ENCODE measurements around the gene FAHD1.
A peak's percentile ranks its signal among the peaks of the same experiment; 100 is the strongest.

Gene FAHD1

DNA sequence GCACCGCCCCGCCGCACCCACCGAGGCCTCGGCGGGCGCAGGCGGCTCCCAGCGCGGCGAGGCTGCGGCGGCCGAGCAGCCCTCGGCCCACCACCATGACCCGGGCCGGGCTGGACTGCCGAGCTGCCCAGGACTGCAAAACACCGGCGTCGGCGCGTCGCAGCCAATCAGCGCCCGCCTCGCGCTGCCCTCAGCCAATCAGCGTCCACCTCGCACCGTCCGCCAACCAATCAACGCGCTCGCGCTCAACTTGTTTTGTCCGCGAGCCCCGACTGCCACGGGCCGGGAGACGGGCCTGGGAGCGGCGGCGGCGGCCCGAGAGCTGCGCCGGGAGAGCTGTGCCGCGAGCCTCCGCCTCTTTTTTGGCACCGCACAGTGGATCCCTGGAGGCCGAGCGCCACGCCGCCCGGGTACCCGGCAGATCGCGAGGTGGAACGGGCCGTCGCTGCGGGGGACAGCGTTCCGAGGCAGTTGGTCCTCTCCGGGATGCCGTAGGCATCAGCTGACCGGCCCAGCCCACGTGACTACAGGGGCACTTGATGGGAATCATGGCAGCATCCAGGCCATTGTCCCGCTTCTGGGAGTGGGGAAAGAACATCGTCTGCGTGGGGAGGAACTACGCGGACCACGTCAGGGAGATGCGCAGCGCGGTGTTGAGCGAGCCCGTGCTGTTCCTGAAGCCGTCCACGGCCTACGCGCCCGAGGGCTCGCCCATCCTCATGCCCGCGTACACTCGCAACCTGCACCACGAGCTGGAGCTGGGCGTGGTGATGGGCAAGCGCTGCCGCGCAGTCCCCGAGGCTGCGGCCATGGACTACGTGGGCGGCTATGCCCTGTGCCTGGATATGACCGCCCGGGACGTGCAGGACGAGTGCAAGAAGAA is at the start of gene FAHD1, which contains the start of gene HAGH:
TSS of gene FAHD1 (plus strand) at position 516 of the 883 bp plus-strand sequence. CDS start at position 549, 33 bp downstream.
TSS of gene HAGH (minus strand) at position 135 of the 883 bp plus-strand sequence. CDS start at position 97, 38 bp downstream.
- Histone ChIP-seq H3K27ac (peak within 1 kb of the TSS; percentile 56 to 87 (median 78)), H3K4me3 (peak within 1 kb of the TSS; percentile 47 to 94 (median 69))

DNA sequence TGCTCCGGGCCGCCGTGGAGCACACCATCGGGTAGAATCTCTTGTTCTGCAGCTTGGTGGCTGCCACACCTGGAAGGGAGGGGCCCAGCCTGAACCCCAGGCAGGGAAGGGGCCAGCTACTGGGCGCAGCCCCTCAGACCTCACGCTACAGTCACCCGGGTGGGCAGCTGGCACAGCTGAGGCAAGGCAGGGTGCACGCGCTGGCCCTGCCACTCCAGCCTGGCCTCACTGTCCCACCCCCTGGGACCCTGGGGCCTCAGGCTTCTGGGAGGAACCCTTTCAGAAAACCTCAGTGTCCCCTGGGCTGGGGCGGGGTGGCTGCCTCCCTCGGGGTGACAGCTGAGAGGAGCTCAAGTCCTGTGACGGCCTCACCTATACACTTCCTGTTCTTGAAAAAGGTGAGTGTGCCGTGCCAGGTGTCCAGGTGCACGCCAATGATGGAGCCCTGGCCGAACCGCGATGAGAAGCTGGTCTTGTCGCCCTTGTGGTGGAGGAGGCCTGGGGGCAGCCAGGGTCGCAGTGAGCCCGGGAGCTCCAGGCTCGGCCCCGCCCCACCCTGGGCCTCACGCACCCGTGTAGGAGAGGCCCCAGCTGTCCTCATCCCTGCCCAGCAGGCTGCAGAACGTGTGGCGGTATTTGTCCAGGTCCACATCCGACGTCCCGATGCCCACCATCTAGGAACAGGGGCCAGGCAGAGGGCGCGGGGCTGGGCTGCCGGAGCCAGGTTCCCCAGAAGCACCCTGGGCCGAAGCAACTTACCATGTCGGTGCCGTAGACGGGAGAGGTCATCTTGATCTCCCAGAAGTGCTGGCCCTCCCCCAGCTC is 49.4 kb upstream of the FAHD1 start:
- Histone ChIP-seq H3K27ac (peak overlapping the region in 1 of 21 experiments; percentile 5), H3K4me3 (no peak overlapping the region)

GRCh38 chr16:1778200-1779179 is 48.5 kb upstream of the FAHD1 start:
- peak overlapping the region in 3 of 21 experiments; percentile 3 to 21 (median 19) for H3K27ac ChIP-seq

GRCh38 chr16:1779234-1779701 is 47.7 kb upstream of the FAHD1 start:
- Histone ChIP-seq H3K27ac (peak overlapping the region in 3 of 21 experiments; percentile 6 to 21 (median 13)), H3K4me3 (no peak overlapping the region)

More at GRCh38 chr16:1778200-1779179, 48.5 kb upstream of the FAHD1 start:
- no peak overlapping the region for H3K4me3 ChIP-seq

DNA sequence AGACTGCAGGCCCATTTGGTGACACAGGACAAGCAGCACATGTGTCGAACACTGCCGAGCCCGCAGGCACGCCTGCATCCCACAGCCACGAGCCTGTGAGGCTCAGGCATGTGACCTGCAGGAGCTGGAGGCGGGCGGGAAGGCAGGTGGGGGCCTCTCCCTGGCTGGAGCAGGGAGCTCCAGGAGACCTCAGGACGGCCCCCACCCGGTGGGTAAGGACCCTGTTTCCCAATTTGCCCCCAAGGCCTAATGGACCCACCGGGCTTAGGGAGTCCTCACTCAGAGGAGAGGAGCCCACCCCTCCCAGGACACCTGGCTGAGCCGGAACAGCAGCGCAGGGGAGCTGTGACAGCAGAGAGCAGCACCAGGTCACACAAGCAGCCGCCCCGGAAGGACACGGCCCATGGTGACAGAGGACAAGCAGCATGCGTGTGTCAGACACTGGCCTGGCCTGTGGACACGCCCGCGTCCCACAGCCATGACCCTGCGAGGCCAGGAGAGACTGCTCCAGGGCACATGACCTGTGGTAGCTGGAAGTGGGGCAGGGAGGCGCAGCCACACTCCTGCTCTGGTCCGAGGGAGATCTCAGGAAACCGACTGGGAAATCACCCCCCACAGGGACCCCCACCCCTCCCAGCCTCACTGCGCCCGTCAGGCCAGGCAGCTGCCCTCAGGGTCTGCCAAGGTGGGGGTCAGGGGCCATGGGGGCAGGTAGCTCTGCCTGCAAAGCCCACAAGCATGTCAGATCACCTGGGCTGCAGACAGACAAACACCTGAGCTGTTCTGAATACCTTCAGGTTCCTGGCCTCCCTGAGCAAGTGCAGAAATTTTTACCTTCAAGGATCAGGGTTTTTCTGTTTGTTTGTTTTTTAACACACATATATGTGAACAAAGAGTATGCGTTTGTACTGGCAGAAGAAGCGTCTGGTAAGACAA is 47.0 kb upstream of the FAHD1 start:
- Histone ChIP-seq H3K4me3 (no peak overlapping the region), H3K27ac (peak overlapping the region in 4 of 21 experiments; percentile 6 to 27 (median 17))

DNA sequence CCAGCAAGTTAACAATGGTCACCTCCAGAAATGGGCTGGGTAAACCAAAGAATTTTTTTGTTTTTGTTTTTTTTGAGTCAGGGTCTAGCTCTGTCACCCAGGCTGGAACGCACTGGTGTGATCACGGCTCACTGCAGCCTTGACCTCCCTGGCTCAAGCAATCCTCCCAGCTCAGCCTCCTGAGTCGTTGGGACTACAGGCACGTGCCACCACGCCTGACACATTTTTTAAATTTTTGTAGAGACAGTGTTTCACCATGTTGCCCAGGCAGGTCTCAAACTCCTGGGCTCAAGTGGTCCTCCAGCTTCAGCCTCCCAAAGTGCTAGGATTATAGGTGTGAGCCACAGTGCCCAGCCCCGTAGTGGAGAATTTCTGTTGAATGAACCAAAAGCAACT is 46.3 kb upstream of the FAHD1 start:
- peak overlapping the region in 2 of 21 experiments; percentile 6 to 92 for H3K27ac ChIP-seq

GRCh38 chr16:1781254-1781653 is 45.8 kb upstream of the FAHD1 start:
- Histone ChIP-seq H3K27ac (peak overlapping the region in 17 of 21 experiments; percentile 76 to 93 (median 87)), H3K4me3 (peak overlapping the region; percentile 75 to 99 (median 96))

More for the DNA sequence above, 46.3 kb upstream of the FAHD1 start:
- H3K4me3 ChIP-seq = no peak overlapping the region

DNA sequence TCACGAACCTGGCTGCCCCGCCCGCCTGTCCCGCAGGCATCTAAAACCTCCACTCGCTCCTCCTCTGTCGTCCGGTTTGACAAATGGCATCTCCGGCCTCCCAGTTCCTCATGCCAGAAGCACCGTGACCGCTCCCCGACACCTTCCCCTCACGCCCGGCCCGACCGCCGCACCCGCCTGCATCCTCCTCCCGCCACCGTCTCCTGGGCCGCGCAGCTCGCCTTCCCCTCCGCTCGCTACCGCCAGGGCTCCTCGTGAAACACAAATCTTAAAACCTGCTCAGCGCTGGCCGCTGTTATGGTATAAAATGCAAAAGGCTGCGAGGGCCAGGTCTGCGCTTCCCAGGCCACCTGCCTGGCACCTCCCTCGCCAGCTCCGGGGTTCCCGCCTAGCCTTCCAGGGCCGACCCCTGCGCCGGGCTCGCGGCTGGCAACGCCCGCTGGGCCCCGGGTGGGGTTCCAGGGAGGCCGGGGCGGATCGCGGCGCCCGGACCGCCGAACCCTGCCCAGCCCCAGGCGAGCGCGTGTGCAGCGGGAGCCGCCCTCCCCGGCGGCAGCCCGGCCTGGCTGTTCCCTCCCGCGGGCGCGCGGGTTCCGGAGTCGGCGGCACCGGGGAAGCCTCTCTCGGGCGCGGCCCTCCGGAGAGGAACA is 45.1 kb upstream of the FAHD1 start:
- H3K4me3 ChIP-seq = peak overlapping the region; percentile 75 to 99 (median 96)
- H3K27ac ChIP-seq = peak overlapping the region; percentile 26 to 93 (median 85)

- H3K4me3 ChIP-seq = peak within 1 kb of the TSS; percentile 75 to 99 (median 96)
- peak within 1 kb of the TSS; percentile 80 to 93 (median 87) for H3K27ac ChIP-seq
Observed at GRCh38 chr16:1782408-1783264, 44.4 kb upstream of the FAHD1 start, which contains the start of the genes NUBP2 and SPSB3. TSS of gene NUBP2 (plus strand) at chr16:1782960. CDS start at chr16:1783021, 61 bp downstream. TSS of gene SPSB3 (minus strand) at chr16:1782571. CDS start at chr16:1781483, 1,088 bp downstream.

GRCh38 chr16:1784977-1785845 is 41.8 kb upstream of the FAHD1 start:
- H3K27ac ChIP-seq = no peak overlapping the region
- no peak overlapping the region for H3K4me3 ChIP-seq

GRCh38 chr16:1785846-1786170 is 41.2 kb upstream of the FAHD1 start:
- H3K4me3 ChIP-seq = no peak overlapping the region
- no peak overlapping the region for H3K27ac ChIP-seq

- Histone ChIP-seq H3K4me3 (no peak overlapping the region), H3K27ac (no peak overlapping the region)
Observed at GRCh38 chr16:1786242-1787055, 40.6 kb upstream of the FAHD1 start.

DNA sequence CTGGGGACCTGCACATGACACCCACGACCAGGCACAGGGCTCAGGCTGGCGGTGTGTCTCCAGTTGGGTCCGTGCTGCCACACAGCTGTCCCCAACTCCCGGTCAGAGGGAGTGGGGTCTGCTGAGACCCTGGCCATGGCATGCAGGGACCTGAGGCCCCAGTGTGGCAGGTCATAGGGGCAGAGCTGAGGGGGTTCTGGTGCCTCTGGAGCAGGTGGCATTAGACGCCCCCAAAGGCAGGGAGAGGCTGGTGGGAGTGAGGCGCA is 40.0 kb upstream of the FAHD1 start:
- Histone ChIP-seq H3K4me3 (no peak overlapping the region), H3K27ac (no peak overlapping the region)

- Histone ChIP-seq H3K27ac (peak overlapping the region in 1 of 21 experiments; percentile 19), H3K4me3 (no peak overlapping the region)
Observed at GRCh38 chr16:1787322-1788094, 39.5 kb upstream of the FAHD1 start.
